ENCODE measurements around the gene ARL15. TPM values are rescaled to one million over a fixed set of nuclear protein-coding genes. Genes with fewer than 3 reads are reported as not detected.

ARL15 gene
- total and polyA plus RNA-seq, 9 of the 15 experiments (the other 6 are each of a cell fraction or from before 2014, with no cell fraction given): 18.5 to 80.4 (median 57.0) TPM

DNA sequence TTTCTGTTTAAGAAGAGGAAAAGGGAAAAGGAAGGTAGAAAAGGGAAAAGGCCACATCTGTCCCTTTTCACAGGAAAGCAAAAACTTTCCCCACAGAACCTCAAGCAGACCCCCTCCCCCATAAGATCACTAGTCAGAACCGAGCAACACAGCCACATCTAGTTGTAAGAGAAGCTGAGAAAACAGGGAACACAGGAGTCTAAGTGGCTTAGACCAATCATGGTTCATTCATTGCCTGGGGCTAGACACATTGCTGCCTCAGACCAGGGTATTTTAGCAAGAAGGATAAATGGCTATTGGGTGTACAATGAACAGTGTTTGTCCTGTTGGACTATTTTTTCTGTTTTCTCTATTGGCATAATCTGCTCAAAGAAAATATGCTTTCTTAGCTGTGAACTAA lies 98.0 kb downstream of the ARL15 start:
- in situ Hi-C loops (cut with MboI): loop anchor here (25.0 kb wide), 1 partner anchor 775 kb away; no protein-coding TSS in a partner anchor
- CTCF ChIA-PET (ENCODE audit: low intra/inter-chr PET ratio): no interaction called here
- no TSS peak for BruUV-seq (replicated peaks)

DNA sequence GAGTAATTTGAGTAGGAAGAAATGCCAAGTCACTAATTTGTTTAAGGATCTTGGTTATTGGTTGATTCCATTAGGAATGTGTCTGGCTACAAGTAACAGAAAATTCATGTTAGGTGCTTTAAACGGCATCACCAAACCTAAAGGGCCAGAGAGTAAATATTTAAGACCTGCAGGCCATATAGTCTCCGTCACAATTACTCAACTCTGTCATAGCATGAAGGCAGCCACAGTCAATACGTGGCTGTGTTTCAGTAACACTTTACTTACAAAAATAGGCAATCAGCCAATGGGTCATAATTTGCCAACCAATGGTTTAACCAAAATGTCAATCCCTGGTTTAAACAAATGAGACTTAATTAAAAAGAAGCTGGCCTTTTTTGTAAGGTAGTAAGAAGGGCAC lies 98.5 kb downstream of the ARL15 start:
- H4K20me1 ChIP-seq (replicated peaks; ENCODE audit: control insufficient read depth, insufficient read depth, low read length): peaks cover 10% of the 10 kb centered on the region
- CTCF ChIA-PET (ENCODE audit: low intra/inter-chr PET ratio): no interaction called here
- no peaks in the 10 kb centered on the region for H3K27me3 ChIP-seq (ENCODE audit: control insufficient read depth in 2 of 2, insufficient read depth in 2 of 2, low read length in 2 of 2)
- FAIRE-seq: no peak
- no peaks in the 10 kb centered on the region for H3K9me3 ChIP-seq (replicated peaks; ENCODE audit: control insufficient read depth, insufficient read depth, low read depth, low read length)
- H3K4me3 ChIP-seq: no peak overlapping the region
- no peak for DNase-seq (ENCODE audit: extremely low read depth in 1 of 4, low spot score in 3 of 4)
- H3K79me2 ChIP-seq (ENCODE audit: control insufficient read depth, insufficient read depth, low read length): peaks cover 94% of the 10 kb centered on the region
- no peak overlapping the region for H3K9ac ChIP-seq (ENCODE audit: insufficient read depth in 1 of 2, low read depth in 2 of 2, low read length in 2 of 2)
- no peak overlapping the region for H2AFZ ChIP-seq (ENCODE audit: low read depth, low read length)
- H3K9me1 ChIP-seq (ENCODE audit: control insufficient read depth, insufficient read depth, low read length): no peaks in the 10 kb centered on the region
- no peaks in the 10 kb centered on the region for H3K36me3 ChIP-seq (ENCODE audit: control insufficient read depth, insufficient read depth, low read length)
- BruUV-seq (replicated peaks): no TSS peak
- POLR2A ChIA-PET: no interaction called here
- intact Hi-C loops (cut with micrococcal nuclease): loop anchor here (10.0 kb wide), 3 partner anchors 117 to 337 kb away; no protein-coding TSS in a partner anchor
- TF ChIP-seq MLX (CRISPR knock-in tag; conservative IDR thresholded peaks at IDR 0.05): no peak
- TF ChIP-seq MXI1 (IDR thresholded peaks at IDR 0.05; ENCODE audit: low read depth, low read length): no peak
- TF ChIP-seq, protein P1, sequence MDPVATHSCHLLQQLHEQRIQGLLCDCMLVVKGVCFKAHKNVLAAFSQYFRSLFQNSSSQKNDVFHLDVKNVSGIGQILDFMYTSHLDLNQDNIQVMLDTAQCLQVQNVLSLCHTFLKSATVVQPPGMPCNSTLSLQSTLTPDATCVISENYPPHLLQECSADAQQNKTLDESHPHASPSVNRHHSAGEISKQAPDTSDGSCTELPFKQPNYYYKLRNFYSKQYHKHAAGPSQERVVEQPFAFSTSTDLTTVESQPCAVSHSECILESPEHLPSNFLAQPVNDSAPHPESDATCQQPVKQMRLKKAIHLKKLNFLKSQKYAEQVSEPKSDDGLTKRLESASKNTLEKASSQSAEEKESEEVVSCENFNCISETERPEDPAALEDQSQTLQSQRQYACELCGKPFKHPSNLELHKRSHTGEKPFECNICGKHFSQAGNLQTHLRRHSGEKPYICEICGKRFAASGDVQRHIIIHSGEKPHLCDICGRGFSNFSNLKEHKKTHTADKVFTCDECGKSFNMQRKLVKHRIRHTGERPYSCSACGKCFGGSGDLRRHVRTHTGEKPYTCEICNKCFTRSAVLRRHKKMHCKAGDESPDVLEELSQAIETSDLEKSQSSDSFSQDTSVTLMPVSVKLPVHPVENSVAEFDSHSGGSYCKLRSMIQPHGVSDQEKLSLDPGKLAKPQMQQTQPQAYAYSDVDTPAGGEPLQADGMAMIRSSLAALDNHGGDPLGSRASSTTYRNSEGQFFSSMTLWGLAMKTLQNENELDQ (CRISPR knock-in tag; IDR thresholded peaks at IDR 0.05; ENCODE audit: borderline replicate concordance): no peak
- no peak for TF ChIP-seq TRIM25 (IDR thresholded peaks at IDR 0.05; ENCODE audit: borderline replicate concordance)
- H3K4me1 ChIP-seq (replicated peaks in 1 of 2; ENCODE audit: control insufficient read depth in 2 of 2, insufficient read depth in 2 of 2, low read length in 2 of 2): peaks cover 0 to 8% of the 10 kb centered on the region in 2 experiments; a peak in 3 of 5 replicates
- WGBS (ENCODE audit: insufficient coverage, low coverage, missing lambda C conversion rate): 63% methylated on average over 3 of the region's 3 CpGs
- no peak overlapping the region for H3K27ac ChIP-seq (ENCODE audit: extremely low read depth, low read depth, low read length)
- no peak for ATAC-seq
- in situ Hi-C loops (cut with MboI): loop anchor here (25.0 kb wide), 1 partner anchor 775 kb away; no protein-coding TSS in a partner anchor
- no peak overlapping the region for H3K4me2 ChIP-seq (ENCODE audit: insufficient read depth, low read length)

More for the DNA sequence above, 98.0 kb downstream of the ARL15 start:
- H3K9me3 ChIP-seq (replicated peaks; ENCODE audit: control insufficient read depth, insufficient read depth, low read depth, low read length): no peaks in the 10 kb centered on the region
- H3K9me1 ChIP-seq (ENCODE audit: control insufficient read depth, insufficient read depth, low read length): no peaks in the 10 kb centered on the region
- DNase-seq (ENCODE audit: extremely low read depth in 1 of 4, low spot score in 3 of 4) (no peak), ATAC-seq (peak; percentile 47; the same call in 1 of the 3 replicates), FAIRE-seq (peak; percentile 48)
- H2AFZ ChIP-seq (ENCODE audit: low read depth, low read length): no peak overlapping the region
- peaks cover 0 to 8% of the 10 kb centered on the region in 2 experiments; a peak in 3 of 5 replicates for H3K4me1 ChIP-seq (replicated peaks in 1 of 2; ENCODE audit: control insufficient read depth in 2 of 2, insufficient read depth in 2 of 2, low read length in 2 of 2)
- POLR2A ChIA-PET: no interaction called here
- no peak for TF ChIP-seq SIN3B (IDR thresholded peaks at IDR 0.05; ENCODE audit: low read depth)
- TF ChIP-seq GTF2B (IDR thresholded peaks at IDR 0.05; ENCODE audit: extremely low read depth, insufficient read length): no peak
- TF ChIP-seq ZNF785 (CRISPR knock-in tag; IDR thresholded peaks at IDR 0.05): no peak
- H4K20me1 ChIP-seq (replicated peaks; ENCODE audit: control insufficient read depth, insufficient read depth, low read length): peaks cover 10% of the 10 kb centered on the region
- no peaks in the 10 kb centered on the region for H3K36me3 ChIP-seq (ENCODE audit: control insufficient read depth, insufficient read depth, low read length)
- intact Hi-C loops (cut with micrococcal nuclease): loop anchor here (10.0 kb wide), 3 partner anchors 118 to 338 kb away; no protein-coding TSS in a partner anchor
- no peak overlapping the region for H3K4me2 ChIP-seq (ENCODE audit: insufficient read depth, low read length)
- WGBS (ENCODE audit: insufficient coverage, low coverage, missing lambda C conversion rate): 29% methylated on average over 1 of the region's 1 CpG
- no peak overlapping the region for H3K4me3 ChIP-seq
- peaks cover 94% of the 10 kb centered on the region for H3K79me2 ChIP-seq (ENCODE audit: control insufficient read depth, insufficient read depth, low read length)
- H3K27ac ChIP-seq (ENCODE audit: extremely low read depth, low read depth, low read length): no peak overlapping the region
- no peak overlapping the region for H3K9ac ChIP-seq (ENCODE audit: insufficient read depth in 1 of 2, low read depth in 2 of 2, low read length in 2 of 2)
- H3K27me3 ChIP-seq (ENCODE audit: control insufficient read depth in 2 of 2, insufficient read depth in 2 of 2, low read length in 2 of 2): no peaks in the 10 kb centered on the region

All from K562 (cell line).